IMR-90 (cell line): ENCODE measurements around the gene ANKRD10. TPM values are rescaled to one million over a fixed set of nuclear protein-coding genes. Genes with fewer than 3 reads are reported as not detected.

Source experiments
- ATAC-seq: fragments of 200-7000 bp; cut with Tn5 transposase; 2 replicates; pipeline ENCODE4 v1.9.1; 2020; ENCODE audit warnings: low read depth, mild to moderate bottlenecking, moderate library complexity
- BruUV-seq: library from RNA; stranded (reverse); fragments of 400-500 nt; replicated peaks from 2 replicates; lab custom pipeline; 2021; lab: Mats Ljungman, UMichigan
- CTCF ChIA-PET: fragments of 300-600 bp; formaldehyde crosslinking; extraction: SDS; loops from one replicate; lab custom pipeline; 2021; ENCODE audit warnings: antibody characterized with exemption; lab: Yijun Ruan, JAX
- POLR2A ChIA-PET: fragments of 300-600 bp; sonication (Branson Sonifier 250); formaldehyde crosslinking; loops from one replicate; lab custom pipeline; 2022; ENCODE audit warnings: antibody characterized with exemption; ENCODE audit not compliant: unreplicated experiment; lab: Charles Lee
- DNase-seq: peaks from one replicate; pipeline ENCODE4 v3.0.0; 2013
- H2AFZ ChIP-seq: replicated peaks from 2 replicates; pipeline ENCODE3; 2013; ENCODE audit warnings: low read length, mild to moderate bottlenecking; ENCODE audit not compliant: poor library complexity
- H2AK5ac ChIP-seq: 2 replicates; pipeline ENCODE4 v1.6.1; 2013; ENCODE audit warnings: low read depth, low read length, inconsistent platforms
- H2AK9ac ChIP-seq: replicated peaks from 2 replicates; pipeline ENCODE3; 2013; ENCODE audit warnings: mild to moderate bottlenecking, low read depth, low read length, moderate library complexity; ENCODE audit not compliant: poor library complexity
- H2BK120ac ChIP-seq: 2 replicates; pipeline ENCODE4 v1.6.1; 2013; ENCODE audit warnings: low read depth, low read length, inconsistent platforms
- H2BK15ac ChIP-seq: 3 replicates; pipeline ENCODE4 v1.6.1; 2013; ENCODE audit warnings: low read depth, low read length, inconsistent platforms
- H2BK20ac ChIP-seq: 2 replicates; pipeline ENCODE4 v1.6.1; 2013; ENCODE audit warnings: low read depth, mild to moderate bottlenecking, inconsistent platforms, low read length, moderate library complexity
- H2BK5ac ChIP-seq: 2 replicates; pipeline ENCODE4 v1.6.1; 2013; ENCODE audit warnings: mild to moderate bottlenecking, low read depth, low read length, inconsistent platforms; ENCODE audit not compliant: poor library complexity, severe bottlenecking
- H3K14ac ChIP-seq: replicated peaks from 2 replicates; pipeline ENCODE4 v1.6.1; 2013; ENCODE audit warnings: low read depth, low read length, inconsistent platforms
- H3K18ac ChIP-seq: 2 replicates; pipeline ENCODE4 v1.6.1; 2013; ENCODE audit warnings: low read depth, low read length, control low read depth
- H3K23ac ChIP-seq: 2 replicates; pipeline ENCODE4 v1.6.1; 2013; ENCODE audit warnings: low read depth, low read length, inconsistent platforms
- H3K27ac ChIP-seq: 2 replicates; pipeline ENCODE4 v1.5.1; 2013; ENCODE audit warnings: mild to moderate bottlenecking, control low read depth, low read length; ENCODE audit not compliant: insufficient read depth
- H3K27me3 ChIP-seq: 2 replicates; pipeline ENCODE4 v1.6.1; 2013; ENCODE audit warnings: low read length; ENCODE audit not compliant: control insufficient read depth, insufficient read depth
- H3K36me3 ChIP-seq: 2 replicates; pipeline ENCODE4 v1.6.1; 2013; ENCODE audit warnings: low read length, mixed read lengths; ENCODE audit not compliant: control insufficient read depth, insufficient read depth
- H3K4ac ChIP-seq: 2 replicates; pipeline ENCODE4 v1.6.1; 2013; ENCODE audit warnings: low read depth, low read length, inconsistent platforms
- H3K4me1 ChIP-seq: 2 replicates; pipeline ENCODE4 v1.6.1; 2013; ENCODE audit warnings: low read length, mixed read lengths; ENCODE audit not compliant: control insufficient read depth, insufficient read depth
- H3K4me2 ChIP-seq: 2 replicates; pipeline ENCODE4 v1.6.1; 2013; ENCODE audit warnings: low read depth, mild to moderate bottlenecking, control low read depth, low read length, moderate library complexity
- H3K4me3 ChIP-seq: 2 replicates; pipeline ENCODE4 v1.5.1; 2013; ENCODE audit warnings: low read depth, mild to moderate bottlenecking, control low read depth, low read length, moderate library complexity; ENCODE audit not compliant: insufficient read depth
- H3K56ac ChIP-seq: 2 replicates; pipeline ENCODE4 v1.6.1; 2013; ENCODE audit warnings: low read length, inconsistent platforms; ENCODE audit not compliant: insufficient read depth; ENCODE audit errors: extremely low read depth
- H3K79me1 ChIP-seq, 2 experiments: 2 replicates each; pipeline ENCODE4 v1.6.1; 2013; ENCODE audit warnings: low read length in 2 of 2, inconsistent platforms in 1 of 2, low read depth in 1 of 2
- H3K9ac ChIP-seq: 2 replicates; pipeline ENCODE4 v1.6.1; 2013; ENCODE audit warnings: low read depth, low read length, control low read depth
- H3K9me1 ChIP-seq: 2 replicates; pipeline ENCODE4 v1.6.1; 2013; ENCODE audit warnings: low read length, inconsistent platforms; ENCODE audit not compliant: insufficient read depth
- H3K9me3 ChIP-seq: 2 replicates; pipeline ENCODE4 v1.6.1; 2013; ENCODE audit warnings: low read length; ENCODE audit not compliant: control insufficient read depth, insufficient read depth
- H4K20me1 ChIP-seq: 2 replicates; pipeline ENCODE4 v1.6.1; 2013; ENCODE audit warnings: low read length, inconsistent platforms; ENCODE audit not compliant: insufficient read depth
- H4K5ac ChIP-seq: 2 replicates; pipeline ENCODE4 v1.6.1; 2013; ENCODE audit warnings: mild to moderate bottlenecking, low read depth, low read length, control low read depth
- H4K8ac ChIP-seq, 2 experiments: 2 replicates each; pipeline ENCODE4 v1.6.1; 2013; ENCODE audit warnings: low read depth in 2 of 2, low read length in 2 of 2, control low read depth in 1 of 2, inconsistent platforms in 1 of 2
- H4K91ac ChIP-seq: 2 replicates; pipeline ENCODE4 v1.6.1; 2013; ENCODE audit warnings: low read depth, low read length, inconsistent platforms; ENCODE audit not compliant: insufficient read depth
- BHLHE40 ChIP-seq: fragments of 150-350 bp; IDR thresholded peaks from 2 replicates; pipeline ENCODE4 v1.6.1; 2016; ENCODE audit warnings: mild to moderate bottlenecking, low read depth, low read length
- CEBPB ChIP-seq: IDR thresholded peaks from 2 replicates; pipeline ENCODE4 v1.6.1; 2012; ENCODE audit warnings: low read depth, low read length, improper control_type of control experiment
- CHD1 ChIP-seq: IDR thresholded peaks from 2 replicates; pipeline ENCODE4 v1.6.1; 2012; ENCODE audit warnings: low read depth, low read length, improper control_type of control experiment
- CTCF ChIP-seq: conservative IDR thresholded peaks from 2 replicates; pipeline ENCODE4 v1.5.1; 2012; ENCODE audit warnings: mild to moderate bottlenecking, low read depth, low read length, improper control_type of control experiment
- ELK1 ChIP-seq: fragments of 150-350 bp; IDR thresholded peaks from 2 replicates; pipeline ENCODE4 v1.6.1; 2016; ENCODE audit warnings: low read depth, mild to moderate bottlenecking, low read length, moderate library complexity, borderline replicate concordance
- FOS ChIP-seq: fragments of 150-350 bp; IDR thresholded peaks from 2 replicates; pipeline ENCODE4 v1.6.1; 2016; ENCODE audit warnings: low read depth, low read length
- MAFK ChIP-seq: IDR thresholded peaks from 2 replicates; pipeline ENCODE4 v1.6.1; 2012; ENCODE audit warnings: low read depth, low read length, improper control_type of control experiment
- MAZ ChIP-seq: IDR thresholded peaks from 2 replicates; pipeline ENCODE4 v1.6.1; 2012; ENCODE audit warnings: low read depth, mild to moderate bottlenecking, low read length, improper control_type of control experiment, moderate library complexity, borderline replicate concordance
- MXI1 ChIP-seq: IDR thresholded peaks from 2 replicates; pipeline ENCODE4 v1.6.1; 2012; ENCODE audit warnings: low read depth, mild to moderate bottlenecking, low read length, moderate library complexity, borderline replicate concordance
- NFE2L2 ChIP-seq: fragments of 150-350 bp; IDR thresholded peaks from 2 replicates; pipeline ENCODE4 v1.6.1; 2016; ENCODE audit warnings: low read depth, mild to moderate bottlenecking, low read length
- POLR2A ChIP-seq: IDR thresholded peaks from 2 replicates; pipeline ENCODE4 v1.6.1; 2012; ENCODE audit warnings: mild to moderate bottlenecking, low read depth, low read length
- RAD21 ChIP-seq: IDR thresholded peaks from 2 replicates; pipeline ENCODE4 v1.6.1; 2012; ENCODE audit warnings: low read length, improper control_type of control experiment
- RCOR1 ChIP-seq: IDR thresholded peaks from 2 replicates; pipeline ENCODE4 v1.6.1; 2012; ENCODE audit warnings: mild to moderate bottlenecking, low read length, improper control_type of control experiment; ENCODE audit not compliant: insufficient replicate concordance
- RFX5 ChIP-seq: IDR thresholded peaks from 2 replicates; pipeline ENCODE4 v1.8.0; 2012; ENCODE audit warnings: low read depth, mild to moderate bottlenecking, low read length, moderate library complexity
- SMC3 ChIP-seq: fragments of 150-350 bp; IDR thresholded peaks from 2 replicates; pipeline ENCODE4 v1.6.1; 2016; ENCODE audit warnings: low read depth, mild to moderate bottlenecking, antibody characterized with exemption, low read length, moderate library complexity
- USF2 ChIP-seq: fragments of 150-350 bp; IDR thresholded peaks from 2 replicates; pipeline ENCODE4 v1.6.1; 2017; ENCODE audit warnings: mild to moderate bottlenecking, antibody characterized with exemption, low read length, low read depth
- WGBS, 2 experiments: methylation state at CpG; one replicate each; pipeline versions ENCODE4 v1.1.5 to v1.1.7; 2013; ENCODE audit warnings: missing lambda C conversion rate in 2 of 2; ENCODE audit not compliant: insufficient read length in 1 of 2; ENCODE audit errors: extremely low coverage in 2 of 2; 5-methylcytosine and 5-hydroxymethylcytosine counted together
- dilution Hi-C: fragments of 300-500 bp; cut with HindIII; formaldehyde crosslinking; loops from one replicate; pipeline ENCODE4 v1.14.3; 2018; ENCODE audit warnings: low sequenced_read_pairs; ENCODE audit not compliant: unreplicated experiment
- in situ Hi-C: fragments of 300-500 bp; cut with MboI; formaldehyde crosslinking; loops from 3 replicates; pipeline ENCODE4 v1.14.3; 2019; ENCODE audit warnings: low sequenced_read_pairs, inconsistent platforms, mixed read lengths
- intact Hi-C: fragments of 100-400 bp; cut with micrococcal nuclease; formaldehyde crosslinking; loops from 2 replicates; pipeline ENCODE4 v1.10.0; 2022
- polyA plus RNA-seq, 3 experiments: library from polyadenylated mRNA; depleted of rRNA; stranded (reverse); fragments of >200 nt; gene quantifications; 2 replicates each; pipeline ENCODE4 v1.2.3, GENCODE V29; 2012; ENCODE audit warnings: low replicate concordance in 1 of 3
- total RNA-seq: library from RNA; depleted of rRNA; stranded (reverse); fragments of >200 nt; gene quantifications from 2 replicates; pipeline ENCODE4 v1.2.3, GENCODE V29; 2012

Gene ANKRD10
- total and polyA plus RNA-seq, 2 of the 4 experiments (the other 2 are of a cell fraction) = 18.3 to 31.1 TPM

- WGBS, 2 experiments = 84% methylated on average over 4 of the region's 8 CpGs; no CpG with 5 or more reads in 1 of the 2 experiments
- Histone ChIP-seq H3K27me3 (no peaks in the 10 kb centered on the region), H3K4me3 (no peak overlapping the region), H4K8ac (no peak overlapping the region), H4K91ac (no peak overlapping the region), H4K5ac (no peak overlapping the region), H3K36me3 (no peaks in the 10 kb centered on the region), H2AK9ac (no peak overlapping the region), H3K56ac (no peak overlapping the region), H3K9me3 (no peaks in the 10 kb centered on the region), H2BK5ac (no peak overlapping the region), H2AK5ac (no peak overlapping the region; the same call in 1 of the 2 replicates), H3K23ac (no peak overlapping the region), H2BK15ac (no peak overlapping the region), H4K20me1 (no peaks in the 10 kb centered on the region), H2BK20ac (no peak overlapping the region), H2BK120ac (no peak overlapping the region), H3K79me1 (peaks cover 0 to 4% of the 10 kb centered on the region in 2 experiments; a peak in 1 of 4 replicates), H3K18ac (no peak overlapping the region), H3K14ac (no peak overlapping the region), H3K27ac (no peak overlapping the region), H2AFZ (no peak overlapping the region), H3K4ac (no peak overlapping the region), H3K4me2 (no peak overlapping the region), H3K4me1 (peaks cover 11% of the 10 kb centered on the region), H3K9ac (no peak overlapping the region), H3K9me1 (peaks cover 6% of the 10 kb centered on the region; the same call in 1 of the 2 replicates)
- POLR2A ChIA-PET = no interaction called here
- CTCF ChIA-PET = no interaction called here
- ATAC-seq (no peak), DNase-seq (no peak)
- dilution Hi-C loops = no loop called here
- intact Hi-C loops = no loop called here
- no TSS peak for BruUV-seq
- in situ Hi-C loops = loop anchor here (5.0 kb wide), 1 partner anchor 33 kb away; the partner anchor contains the start of gene ANKRD10
- TF ChIP-seq CEBPB (no peak), RCOR1 (no peak), NFE2L2 (no peak), FOS (no peak), MAZ (no peak), POLR2A (no peak), RAD21 (no peak), MAFK (no peak), RFX5 (no peak), CHD1 (no peak), SMC3 (no peak), CTCF (no peak), MXI1 (no peak), USF2 (no peak), ELK1 (no peak), BHLHE40 (no peak)
Measured at GRCh38 chr13:110950356-110950755, 35.5 kb upstream of the ANKRD10 start.
